Measurements from ENCODE around the gene POU4F1.
"Not testable (repeated sequence)": the region's sequence is repeated elsewhere in the genome, so short reads cannot be mapped to it uniquely, and the experiment has no call there.

POU4F1 gene, protein sequence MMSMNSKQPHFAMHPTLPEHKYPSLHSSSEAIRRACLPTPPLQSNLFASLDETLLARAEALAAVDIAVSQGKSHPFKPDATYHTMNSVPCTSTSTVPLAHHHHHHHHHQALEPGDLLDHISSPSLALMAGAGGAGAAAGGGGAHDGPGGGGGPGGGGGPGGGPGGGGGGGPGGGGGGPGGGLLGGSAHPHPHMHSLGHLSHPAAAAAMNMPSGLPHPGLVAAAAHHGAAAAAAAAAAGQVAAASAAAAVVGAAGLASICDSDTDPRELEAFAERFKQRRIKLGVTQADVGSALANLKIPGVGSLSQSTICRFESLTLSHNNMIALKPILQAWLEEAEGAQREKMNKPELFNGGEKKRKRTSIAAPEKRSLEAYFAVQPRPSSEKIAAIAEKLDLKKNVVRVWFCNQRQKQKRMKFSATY

DNA sequence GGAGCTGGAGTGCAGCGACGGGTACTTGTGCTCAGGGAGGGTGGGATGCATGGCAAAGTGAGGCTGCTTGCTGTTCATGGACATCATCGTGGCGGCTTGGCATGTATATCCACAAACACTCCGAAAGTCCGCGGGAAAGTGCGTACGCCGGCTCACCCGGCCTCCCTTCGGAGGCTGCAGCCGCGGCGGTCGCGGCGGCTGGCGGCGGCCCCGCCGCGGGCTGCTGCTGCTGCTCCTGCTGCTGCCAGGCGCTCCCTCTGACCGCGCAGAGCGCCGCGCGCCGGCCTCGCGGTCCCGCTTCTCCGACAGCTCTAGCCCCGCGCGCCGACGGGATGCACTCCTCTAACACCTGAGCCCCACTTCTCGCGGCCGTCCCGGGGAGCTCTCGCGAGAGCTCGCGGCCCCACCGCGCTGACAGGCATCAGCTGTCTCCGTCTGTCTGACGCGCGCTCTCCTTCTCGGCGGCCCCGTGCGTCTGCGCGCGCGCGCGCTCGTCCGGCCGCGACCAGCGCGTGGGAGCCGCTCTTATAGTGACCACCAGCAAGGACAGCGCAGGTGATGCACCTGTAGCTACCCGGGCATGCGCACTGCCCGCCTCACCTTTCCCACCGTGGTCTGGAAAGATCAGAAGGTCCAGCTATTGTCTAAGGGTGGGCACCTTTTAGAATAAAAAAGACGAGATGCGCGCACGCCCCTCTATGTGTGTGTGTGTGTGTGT lies at the start of gene POU4F1:
POU4F1 (minus strand) TSS at position 313 of the 718 bp plus-strand sequence; CDS start at position 87, 226 bp downstream.
- peak within 1 kb of the TSS; percentile 29 for H3K4me3 ChIP-seq (ENCODE audit: low read depth, low read length)
- no peak for TF ChIP-seq CTCF (IDR thresholded peaks at IDR 0.05; ENCODE audit: low read depth, low read length)

DNA sequence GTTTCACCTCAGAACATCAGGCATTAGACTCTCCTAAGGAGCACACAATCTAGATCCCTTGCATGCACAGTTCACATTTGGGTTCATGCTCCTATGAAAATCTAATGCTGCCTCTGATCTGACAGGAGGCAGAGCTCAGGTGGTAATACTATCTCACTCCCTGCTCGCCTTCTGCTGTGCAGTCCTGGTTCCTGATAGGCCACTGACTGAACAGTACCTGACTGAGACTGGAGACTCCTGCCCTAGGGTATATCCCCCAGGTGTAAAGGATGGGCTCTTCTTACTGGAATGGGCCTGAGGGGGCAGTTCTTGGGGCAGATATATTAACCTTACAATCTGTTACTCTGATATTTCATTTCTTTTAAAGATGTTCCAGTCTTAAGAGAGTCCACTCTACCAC lies 49.3 kb upstream of the POU4F1 start:
- no peak overlapping the region for H3K4me3 ChIP-seq (ENCODE audit: low read depth, low read length)
- TF ChIP-seq CTCF (IDR thresholded peaks at IDR 0.05; ENCODE audit: low read depth, low read length), result no peak

DNA sequence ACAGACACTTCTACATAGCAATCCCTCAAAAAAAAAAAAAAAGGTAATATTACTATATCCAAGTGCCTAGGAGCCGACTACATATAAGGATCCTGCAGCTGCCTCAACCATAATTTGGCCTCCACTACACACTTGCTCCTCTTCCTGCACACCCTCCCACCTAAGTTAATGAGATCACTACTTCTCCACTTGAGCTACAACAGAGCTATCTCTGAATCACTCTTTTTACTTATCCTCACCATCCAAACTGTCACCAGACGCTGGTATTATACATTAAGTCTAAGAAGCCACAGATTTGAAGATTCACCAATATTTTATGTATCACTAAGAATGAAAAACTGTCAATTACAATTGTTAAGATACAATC lies 47.3 kb upstream of the POU4F1 start:
- no peak for TF ChIP-seq CTCF (IDR thresholded peaks at IDR 0.05; ENCODE audit: low read depth, low read length)
- H3K4me3 ChIP-seq (ENCODE audit: low read depth, low read length), result no peak overlapping the region

DNA sequence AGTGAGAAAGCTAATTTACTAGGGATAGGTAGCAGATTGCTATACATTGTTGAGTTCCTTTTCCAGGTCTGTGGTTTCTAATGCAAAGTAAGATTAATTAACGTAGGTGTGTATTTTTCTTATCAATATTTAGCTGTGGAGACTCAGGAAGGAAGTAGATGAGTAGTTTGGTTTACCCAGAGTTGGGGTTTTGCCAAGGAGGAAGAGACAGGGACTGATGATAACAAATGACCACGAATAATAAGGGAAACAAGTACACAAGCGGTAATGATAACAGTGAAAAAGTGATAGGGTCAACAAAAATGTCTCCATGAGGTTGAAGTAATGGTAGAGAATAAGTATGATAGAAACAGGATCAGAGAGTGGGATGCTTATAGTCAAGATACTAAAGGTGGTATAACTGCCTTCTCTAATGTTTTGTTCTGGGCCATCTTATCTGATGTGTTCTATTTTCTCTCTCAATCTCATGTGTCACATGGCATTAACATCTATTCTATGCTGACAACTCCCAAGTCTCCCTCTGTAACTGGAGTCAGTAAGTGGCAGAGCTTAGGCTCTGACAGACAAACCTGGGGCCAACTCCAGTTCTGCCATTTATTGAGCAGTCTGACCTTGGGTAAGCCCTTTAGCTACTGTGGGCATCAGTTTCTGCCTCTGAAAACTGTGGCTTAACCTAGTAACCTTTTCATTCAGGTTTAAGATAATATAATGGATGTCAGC lies 46.8 kb upstream of the POU4F1 start:
- no peak for TF ChIP-seq CTCF (IDR thresholded peaks at IDR 0.05; ENCODE audit: low read depth, low read length)
- no peak overlapping the region for H3K4me3 ChIP-seq (ENCODE audit: low read depth, low read length)

DNA sequence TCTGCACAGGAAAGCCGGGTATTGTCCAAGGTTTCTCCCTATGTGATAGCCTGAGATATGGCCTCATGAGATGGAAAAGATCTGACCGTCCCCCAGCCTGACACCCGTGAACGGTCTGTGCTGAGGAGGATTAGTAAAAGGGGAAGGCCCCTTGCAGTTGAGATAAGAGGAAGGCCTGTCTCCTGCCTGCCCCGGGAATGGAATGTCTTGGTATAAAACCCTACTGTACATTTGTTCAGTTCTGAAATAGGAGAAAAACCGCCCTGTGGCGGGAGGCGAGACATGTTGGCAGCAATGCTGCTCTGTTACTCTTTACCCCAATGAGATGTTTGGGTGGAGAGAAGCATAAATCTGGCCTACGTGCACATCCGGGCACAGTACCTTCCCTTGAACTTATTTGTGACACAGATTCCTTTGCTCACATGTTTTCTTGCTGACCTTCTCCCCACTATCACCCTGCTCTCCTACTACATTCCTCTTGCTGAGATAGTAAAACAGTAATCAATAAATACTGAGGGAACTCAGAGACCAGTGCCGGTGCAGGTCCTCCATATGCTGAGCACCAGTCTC lies 43.8 kb upstream of the POU4F1 start:
- H3K4me3 ChIP-seq (ENCODE audit: low read depth, low read length), result not testable (repeated sequence)

- no peak overlapping the region for H3K4me3 ChIP-seq (ENCODE audit: low read depth, low read length)
- TF ChIP-seq CTCF (IDR thresholded peaks at IDR 0.05; ENCODE audit: low read depth, low read length), result no peak
Measured at GRCh38 chr13:78638216-78638615, 34.9 kb upstream of the POU4F1 start.

DNA sequence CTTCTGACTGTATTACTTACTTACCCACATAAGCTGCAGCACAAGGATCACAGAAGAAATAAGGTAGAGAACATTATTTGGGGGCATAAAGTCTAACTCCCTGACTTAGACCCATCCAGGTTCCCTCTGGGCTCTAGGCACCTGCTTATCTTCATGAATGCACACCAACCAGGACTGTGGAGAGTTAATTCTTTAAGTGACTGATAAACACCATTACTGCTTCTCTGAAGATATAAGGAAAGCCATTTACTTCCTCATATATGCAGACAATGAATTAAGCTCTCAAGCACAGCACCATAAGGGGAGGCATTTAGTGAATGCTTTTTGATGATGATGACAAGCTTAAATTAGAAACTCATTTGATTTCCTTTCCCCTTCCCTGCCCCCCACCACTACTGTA lies 33.1 kb upstream of the POU4F1 start:
- H3K4me3 ChIP-seq (ENCODE audit: low read depth, low read length), result no peak overlapping the region
- TF ChIP-seq CTCF (IDR thresholded peaks at IDR 0.05; ENCODE audit: low read depth, low read length), result no peak
